Adrenal gland (tissue), 5 donors: ENCODE results near the gene ELK4.

Experiments used
- CTCF ChIP-seq, 6 experiments: fragments of 450-650 bp in 4 of 6; fragments of 200-600 bp in 2 of 6; sonication (generic) in 1 of 6; IDR thresholded peaks; 1 replicate in 5 of 6; 2 replicates in 1 of 6; pipeline versions ENCODE4 v1.5.1 to v1.8.0; 2016 to 2021; ENCODE audit warnings: antibody characterized with exemption in 6 of 6, mild to moderate bottlenecking in 2 of 6, moderate library complexity in 1 of 6
- POLR2A ChIP-seq, 2 donors: fragments of 450-650 bp; IDR thresholded peaks; one replicate each; pipeline ENCODE4 v1.6.1; 2017; ENCODE audit warnings: antibody characterized with exemption in 2 of 2, mild to moderate bottlenecking in 2 of 2, moderate library complexity in 1 of 2
- donor health status: DM: no; HTN: no; CAD: no.

GRCh38 chr1:205619376-205619775 is 12.4 kb downstream of the ELK4 start:
- TF ChIP-seq CTCF (IDR thresholded peaks at IDR 0.05), result no peak
- TF ChIP-seq POLR2A (IDR thresholded peaks at IDR 0.05), result no peak
